ENCODE data around the gene CXCL12. TPM values are rescaled to one million over a fixed set of nuclear protein-coding genes. Genes with fewer than 3 reads are reported as not detected.
A peak's percentile ranks its signal among the peaks of the same experiment; 100 is the strongest.

CXCL12 gene
- total RNA-seq, 1 donor from 2014 or later: 14.0 TPM

- ATAC-seq: peak; percentile 14
Measured at GRCh38 chr10:44384601-44385025, 284 bp downstream of the CXCL12 start.

GRCh38 chr10:44383749-44384600 is 922 bp downstream of the CXCL12 start:
- peak; percentile 19 for ATAC-seq

DNA sequence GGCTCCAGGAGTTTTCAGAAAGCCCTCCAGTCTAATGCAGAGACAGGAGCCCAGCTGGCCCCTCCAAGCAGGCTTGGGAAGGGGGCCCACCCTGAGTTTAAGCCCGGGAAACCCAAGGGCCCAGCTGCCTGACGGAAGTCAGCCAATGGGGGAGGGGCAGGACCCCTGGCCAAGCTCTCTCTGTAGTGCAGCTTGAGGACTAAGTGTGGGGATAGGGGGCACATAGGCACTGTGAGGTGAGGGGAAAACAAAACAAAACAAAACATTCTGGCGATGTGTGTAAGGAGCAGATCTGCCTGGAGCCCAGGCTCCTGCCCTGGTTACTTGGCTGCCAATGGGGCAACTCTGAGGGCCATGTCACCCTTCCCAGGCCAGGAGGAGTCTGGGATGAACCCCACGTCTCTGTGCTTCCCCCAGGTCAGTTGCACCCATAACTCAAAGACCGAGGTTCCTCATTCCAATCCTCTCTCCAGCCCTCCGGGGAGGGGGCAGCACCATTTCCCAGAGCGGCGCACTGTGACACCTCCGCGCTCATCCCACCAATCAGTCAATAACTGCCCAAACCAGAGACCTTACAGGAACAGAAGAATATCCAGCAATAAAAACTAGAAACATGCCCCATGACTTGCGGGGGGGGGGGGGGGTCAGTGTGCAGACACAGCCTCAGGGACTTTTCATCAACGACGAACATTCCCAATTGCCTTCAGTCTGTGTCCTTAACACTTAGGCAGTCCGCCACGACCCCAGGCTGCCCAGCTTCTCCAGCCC is 1.7 kb downstream of the CXCL12 start:
- no peak for ATAC-seq

DNA sequence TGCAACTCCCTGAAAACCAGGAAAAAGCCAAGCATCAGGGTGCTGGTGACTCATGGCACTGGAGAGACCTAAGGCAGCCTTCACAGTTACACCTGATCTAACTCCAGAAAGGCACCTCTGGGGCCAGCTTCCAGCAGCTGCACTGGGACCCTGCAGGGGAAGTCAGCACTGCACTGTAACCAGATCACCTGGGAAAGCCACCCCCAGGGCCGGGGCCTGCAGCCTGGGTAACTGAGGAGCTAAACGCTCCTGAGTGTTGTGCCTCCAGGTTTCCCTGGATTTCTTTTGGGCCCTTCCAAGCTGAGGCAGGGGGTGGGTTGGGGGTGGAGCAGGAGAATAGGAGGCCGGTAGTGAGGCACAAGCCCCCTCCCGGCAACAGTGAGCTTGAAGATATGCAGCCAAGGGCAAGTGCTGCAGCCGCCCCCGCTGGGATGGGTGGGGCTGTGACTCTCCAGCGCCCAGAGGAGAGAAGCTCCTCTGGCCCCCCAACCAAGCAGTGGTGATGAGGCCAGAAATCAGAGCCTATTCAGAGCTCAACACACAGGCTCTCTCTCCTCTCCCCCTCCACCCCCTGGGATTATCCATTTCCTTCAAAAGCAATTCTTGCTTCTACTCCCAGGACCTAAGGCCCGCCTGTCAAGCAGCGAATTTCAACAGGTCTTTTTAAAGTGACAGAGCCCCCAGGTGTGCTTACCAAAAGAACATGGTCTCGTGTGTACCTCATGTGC is 2.6 kb downstream of the CXCL12 start:
- ATAC-seq: no peak

DNA sequence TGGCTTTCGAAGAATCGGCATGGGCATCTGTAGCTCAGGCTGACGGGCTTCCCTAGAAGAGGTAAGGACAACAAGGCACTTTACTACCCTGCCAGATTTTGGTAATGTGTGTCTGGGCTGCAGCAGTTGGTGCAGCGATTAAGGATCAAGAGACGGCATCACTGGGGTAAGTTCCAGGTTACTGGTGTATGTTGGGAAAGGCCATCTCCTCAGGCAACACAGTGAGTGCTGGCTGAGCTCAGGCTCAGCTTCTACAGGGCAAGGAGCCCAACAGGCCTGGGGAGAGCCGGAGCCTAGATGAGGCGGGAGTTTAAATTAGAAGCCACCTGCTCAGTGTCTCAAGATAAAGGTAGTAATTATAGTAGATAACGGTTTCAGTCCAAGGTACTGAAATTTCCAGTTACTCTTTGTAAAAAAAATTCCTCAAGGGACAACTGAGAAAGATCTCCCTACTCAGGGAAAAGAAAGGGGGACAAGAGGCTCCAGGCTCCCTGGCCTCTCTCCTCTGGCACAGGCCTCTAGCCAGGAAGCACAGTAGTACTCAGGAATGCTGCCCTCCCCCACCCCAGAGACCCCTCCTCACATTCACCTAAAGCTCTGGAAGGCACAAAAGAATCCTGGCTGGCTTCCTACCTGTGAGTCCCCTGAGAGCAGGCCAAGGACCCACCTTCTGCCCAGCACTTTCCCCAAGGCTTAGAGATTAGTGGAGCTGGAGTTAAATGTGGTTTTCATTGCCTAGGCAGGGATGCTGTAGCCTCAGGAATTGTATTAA is 3.9 kb downstream of the CXCL12 start:
- no peak for ATAC-seq

DNA sequence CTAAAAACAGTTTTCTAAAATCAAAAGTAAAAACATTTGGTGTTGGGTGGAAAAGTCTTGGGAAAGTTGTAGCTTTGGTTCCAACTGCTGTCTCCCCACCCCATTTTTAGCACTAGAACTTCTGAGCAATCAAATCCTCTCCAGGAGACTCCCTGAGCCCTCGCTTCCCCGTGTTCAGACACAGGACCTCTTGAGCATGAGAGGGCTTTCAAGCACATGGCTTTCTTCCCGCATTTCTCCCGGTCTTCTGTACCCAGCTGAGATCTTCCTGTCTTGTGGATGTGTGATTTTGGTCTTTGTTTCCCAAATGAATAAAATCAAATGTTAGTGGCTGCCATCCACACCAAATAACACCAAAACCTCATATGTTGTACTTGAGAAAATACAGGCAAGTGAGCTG is 5.0 kb downstream of the CXCL12 start:
- no peak for ATAC-seq

- ATAC-seq: no peak
Measured at GRCh38 chr10:44378626-44379025, 6.3 kb downstream of the CXCL12 start.

DNA sequence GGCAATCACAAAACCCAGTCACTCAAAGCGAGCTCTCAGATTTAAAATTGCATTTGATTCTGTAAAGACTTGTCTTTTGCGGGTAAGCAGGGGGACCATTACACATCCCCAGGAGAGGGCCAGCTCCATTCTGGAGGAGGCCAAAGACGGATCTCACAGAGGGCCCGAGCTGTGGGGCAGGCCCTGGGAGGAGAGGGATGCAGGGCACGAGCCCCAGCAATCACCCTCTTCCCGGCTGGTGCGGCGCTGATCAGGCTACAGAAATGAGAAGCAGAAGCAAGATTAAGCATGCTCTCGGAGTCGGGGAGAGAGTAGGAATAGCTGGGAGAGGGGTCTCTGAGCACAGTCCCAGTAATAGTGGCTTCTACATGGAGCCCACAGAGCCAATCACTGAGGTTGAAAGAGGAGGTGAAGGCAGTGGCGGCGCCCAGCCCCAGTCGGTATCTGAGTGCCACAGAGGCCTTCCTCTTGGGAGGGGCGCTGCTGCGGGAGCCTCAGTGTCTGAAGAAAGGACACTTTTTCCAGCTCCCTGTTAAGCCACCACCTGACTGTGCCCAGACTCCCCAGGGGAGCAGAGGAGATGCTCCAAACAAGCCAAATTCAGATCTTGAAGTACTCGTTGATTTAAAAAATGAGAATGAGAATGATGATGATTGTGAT is 7.1 kb downstream of the CXCL12 start:
- no peak for ATAC-seq

GRCh38 chr10:44376472-44377099 is 8.3 kb downstream of the CXCL12 start:
- no peak for ATAC-seq

DNA sequence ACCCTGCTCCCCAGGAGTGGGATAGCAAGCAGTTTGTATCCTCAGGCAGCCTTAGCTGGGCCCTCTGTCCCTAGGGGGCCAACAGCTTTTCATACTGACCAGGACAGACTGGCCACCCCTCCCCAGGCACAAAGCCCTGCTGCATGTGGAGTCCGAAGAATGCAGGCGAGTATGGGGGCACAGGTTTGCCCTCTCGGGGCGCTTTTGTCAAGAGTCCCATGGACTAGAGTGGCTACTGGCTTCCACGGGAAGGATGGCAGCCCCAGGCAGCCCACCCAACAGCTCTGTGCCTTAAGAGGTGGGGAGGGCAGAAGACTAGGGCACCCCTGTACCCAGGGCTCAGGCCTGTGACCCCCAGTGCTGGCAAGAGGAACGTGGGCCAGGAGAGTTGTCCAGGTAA is 10.7 kb downstream of the CXCL12 start:
- no peak for ATAC-seq

- no peak for ATAC-seq
Measured at GRCh38 chr10:44373341-44373995, 11.4 kb downstream of the CXCL12 start.

DNA sequence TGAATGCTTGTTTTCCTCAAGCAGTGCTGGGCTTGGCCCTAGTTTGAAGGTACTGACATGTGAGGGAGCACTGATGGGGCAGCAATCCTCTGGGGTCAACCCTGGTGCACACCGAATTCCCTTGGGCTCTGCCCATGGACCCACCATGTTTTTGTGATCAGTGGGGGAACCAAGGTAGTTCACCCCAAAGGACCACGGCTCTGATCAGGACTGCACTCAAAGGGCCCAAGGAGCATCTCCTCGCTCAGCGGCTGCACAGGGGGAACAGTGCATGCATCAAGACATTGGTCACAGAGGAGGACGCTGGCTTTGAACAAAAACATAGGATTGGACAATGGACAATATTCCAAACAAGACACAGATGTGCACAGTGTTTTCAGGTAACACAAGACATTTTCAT is 12.7 kb downstream of the CXCL12 start:
- no peak for ATAC-seq

DNA sequence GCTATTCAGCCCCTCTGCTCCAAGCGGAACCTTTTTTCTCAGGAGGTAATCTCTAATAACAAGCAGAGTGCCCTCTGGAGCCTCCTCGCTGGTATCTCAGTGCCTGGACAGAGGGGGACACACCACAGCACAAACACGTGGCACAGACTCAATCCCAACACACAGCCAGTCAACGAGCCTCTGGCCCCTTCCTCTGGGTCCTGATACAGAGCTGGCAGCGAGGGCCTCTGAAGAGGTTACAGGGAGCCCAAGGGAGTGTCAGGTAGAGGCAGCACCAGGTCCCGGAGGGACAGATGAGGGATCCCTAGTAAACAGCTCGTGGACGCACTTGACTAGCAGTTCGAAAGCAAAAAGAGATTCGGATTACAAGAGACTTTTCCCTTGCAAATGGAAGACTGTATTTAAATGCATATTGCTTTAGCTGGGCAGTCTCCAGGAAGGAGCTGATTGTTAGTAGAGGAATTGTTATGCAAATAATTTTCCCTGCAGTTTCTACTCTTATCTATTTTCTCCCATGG is 14.1 kb downstream of the CXCL12 start:
- ATAC-seq: no peak

GRCh38 chr10:44369854-44370253 is 15.0 kb downstream of the CXCL12 start:
- ATAC-seq: no peak

DNA sequence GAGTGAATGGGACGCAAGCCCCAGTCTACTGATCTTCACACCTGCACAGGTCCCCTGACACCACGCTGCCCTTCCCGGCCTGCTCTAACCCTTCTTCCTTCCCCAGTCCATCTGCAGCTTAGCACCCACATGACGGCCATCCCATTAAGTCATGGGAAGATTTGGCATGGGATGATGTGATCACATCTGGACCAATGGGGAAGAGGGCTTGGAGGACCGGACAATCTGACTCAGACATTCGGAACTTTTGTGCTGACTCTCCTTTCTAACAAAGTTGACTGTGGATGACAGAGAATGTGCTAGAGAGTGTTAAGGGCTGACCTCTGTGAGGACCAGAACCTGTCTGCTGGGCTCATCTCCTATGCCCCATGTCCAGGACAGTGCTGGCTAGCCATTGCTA is 15.6 kb downstream of the CXCL12 start:
- ATAC-seq: no peak

DNA sequence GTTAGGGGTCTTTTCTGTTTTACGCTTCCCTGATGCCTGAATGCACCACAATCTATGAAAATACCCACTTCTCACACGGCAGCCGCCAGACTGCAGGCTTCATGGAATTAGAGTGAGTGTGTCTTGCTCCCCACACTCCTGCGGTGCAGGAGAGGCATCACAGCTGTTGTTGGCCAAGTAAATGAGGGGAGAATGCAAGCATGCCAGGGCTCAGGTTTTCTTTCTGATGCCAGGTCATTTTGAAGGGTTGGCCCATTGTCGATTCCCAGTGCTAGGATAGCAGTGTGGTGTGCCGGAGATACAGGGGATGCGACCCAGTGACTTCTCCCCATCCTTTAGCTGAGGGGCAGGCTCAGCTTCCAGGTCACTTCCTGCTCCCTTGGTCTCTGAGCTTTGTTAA is 16.3 kb downstream of the CXCL12 start:
- ATAC-seq: no peak

- no peak for ATAC-seq
Measured at GRCh38 chr10:44366941-44367630, 17.8 kb downstream of the CXCL12 start.

DNA sequence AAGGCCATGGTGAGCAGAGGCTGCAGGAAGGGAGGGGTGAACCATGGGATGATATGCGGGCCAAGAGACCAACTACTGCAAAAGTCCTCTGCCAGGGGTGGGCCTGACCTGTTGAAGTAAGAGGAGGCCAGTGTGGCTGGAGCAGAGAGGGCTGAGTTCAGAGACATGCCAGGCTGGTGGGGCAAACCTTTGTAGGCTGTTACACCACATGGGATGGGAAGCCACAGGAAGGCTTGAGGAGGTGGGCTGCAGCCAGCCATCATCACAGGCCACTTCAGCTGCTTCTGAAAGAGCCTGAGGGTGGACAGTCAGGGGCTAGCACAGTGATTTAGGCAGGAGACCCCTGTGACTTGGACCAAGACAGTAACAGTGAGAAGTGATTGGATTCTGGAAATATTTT is 20.3 kb downstream of the CXCL12 start:
- ATAC-seq: no peak

GRCh38 chr10:44363716-44364115 is 21.2 kb downstream of the CXCL12 start:
- ATAC-seq: no peak
